K562 (cell line): ENCODE results near the gene DBP. TPM values are rescaled to one million over a fixed set of nuclear protein-coding genes. Genes with fewer than 3 reads are reported as not detected.

Experiments
- BCL6 ChIP-seq: fragments of 250-450 bp; sonication (Bioruptor Pico); IDR thresholded peaks from 2 replicates; pipeline ENCODE4 v1.4.0; 2020
- NR2C2 ChIP-seq, 2 experiments: fragments of 200-800 bp in 1 of 2; sonication (Bioruptor generic) in 1 of 2; sonication (generic) in 1 of 2; formaldehyde crosslinking in 1 of 2; IDR thresholded peaks; 2 replicates each; pipeline versions ENCODE4 v1.6.1 to v1.8.0; 2016 to 2022; ENCODE audit warnings: mild to moderate bottlenecking in 1 of 2, missing compliant biosample characterization in 1 of 2, missing genetic modification characterization in 1 of 2, missing genetic modification reagents in 1 of 2
- SNIP1 ChIP-seq: fragments of 450-650 bp; IDR thresholded peaks from 2 replicates; pipeline ENCODE4 v1.7.1; 2017; ENCODE audit warnings: low read depth, mild to moderate bottlenecking
- TRIM28 ChIP-seq: fragments of 450-650 bp; IDR thresholded peaks from 2 replicates; pipeline ENCODE4 v1.6.1; 2017
- polyA plus RNA-seq, 8 experiments: library from polyadenylated mRNA; depleted of rRNA in 4 of 8; stranded (reverse) in 5 of 8; unstranded in 3 of 8; fragments of >200 nt; fragmentation: Nextera tagmentation in 2 of 8; fragmentation: Illumina TruSeq in 1 of 8; extraction: Ambion mirVana in 2 of 8; extraction: Trizol in 1 of 8; gene quantifications; 2 replicates each; pipeline versions ENCODE4 v1.2.1 to v1.2.3, GENCODE V29; 2011 to 2014; ENCODE audit warnings: inconsistent platforms in 1 of 8, missing spikeins in 1 of 8
- total RNA-seq, 7 experiments: library from RNA; depleted of rRNA in 6 of 7; stranded (reverse); fragments of >200 nt in 6 of 7; fragmentation: Illumina TruSeq in 2 of 7; extraction: Trizol in 2 of 7; gene quantifications; 2 replicates each; pipeline versions ENCODE4 v1.2.1 to v1.2.3, GENCODE V29; 2011 to 2021; ENCODE audit warnings: low replicate concordance in 1 of 7
- TF ChIP-seq, protein P1 (sequence below): sonication (generic); formaldehyde crosslinking; IDR thresholded peaks from 2 replicates; pipeline ENCODE4 v1.8.1; 2023; ENCODE audit warnings: mild to moderate bottlenecking, missing genetic modification reagents
- TF ChIP-seq, protein P2 (sequence below): sonication (generic); formaldehyde crosslinking; IDR thresholded peaks from 2 replicates; pipeline ENCODE4 v1.8.0; 2022; ENCODE audit warnings: mild to moderate bottlenecking, low read depth, missing genetic modification reagents
- TF ChIP-seq, protein P3 (sequence below), 2 experiments: fragments of 450-650 bp; IDR thresholded peaks; 2 replicates each; pipeline ENCODE4 v1.6.1; 2016; ENCODE audit warnings: mild to moderate bottlenecking in 2 of 2, borderline replicate concordance in 1 of 2, low read depth in 1 of 2, moderate library complexity in 1 of 2
- TF ChIP-seq, protein P4 (sequence below): fragments of 150-350 bp; conservative IDR thresholded peaks from 2 replicates; pipeline ENCODE4 v1.6.1; 2014; ENCODE audit warnings: low read length

DBP gene
- total and polyA plus RNA-seq, 9 of the 15 experiments (the other 6 are each of a cell fraction or from before 2014, with no cell fraction given): 0.25 to 5.5 (median 1.8) TPM

DNA sequence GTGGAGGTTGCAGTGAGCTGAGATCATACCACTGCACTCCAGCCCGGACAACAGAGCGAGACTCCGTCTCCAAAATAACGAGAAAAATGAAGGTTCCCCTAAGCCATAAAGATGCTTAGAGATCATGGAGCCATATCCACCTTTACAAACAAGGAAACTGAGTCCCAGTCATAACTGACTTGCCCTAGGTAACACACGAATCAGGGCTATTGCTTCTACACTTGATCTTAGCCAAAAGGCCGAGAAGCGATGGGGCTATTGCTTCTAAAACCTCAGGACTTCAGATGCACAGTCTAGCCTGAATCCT is 3.2 kb downstream of the DBP start (continued):
- no peak for TF ChIP-seq NR2C2 (CRISPR knock-in tag; IDR thresholded peaks at IDR 0.05)
- TF ChIP-seq NR2C2 (tag; IDR thresholded peaks at IDR 0.05): 0 out of 2 replicates have a peak, but pooled peaks have one; percentile 5
- TF ChIP-seq BCL6 (CRISPR knock-in tag): no peak
- TF ChIP-seq, protein P1, sequence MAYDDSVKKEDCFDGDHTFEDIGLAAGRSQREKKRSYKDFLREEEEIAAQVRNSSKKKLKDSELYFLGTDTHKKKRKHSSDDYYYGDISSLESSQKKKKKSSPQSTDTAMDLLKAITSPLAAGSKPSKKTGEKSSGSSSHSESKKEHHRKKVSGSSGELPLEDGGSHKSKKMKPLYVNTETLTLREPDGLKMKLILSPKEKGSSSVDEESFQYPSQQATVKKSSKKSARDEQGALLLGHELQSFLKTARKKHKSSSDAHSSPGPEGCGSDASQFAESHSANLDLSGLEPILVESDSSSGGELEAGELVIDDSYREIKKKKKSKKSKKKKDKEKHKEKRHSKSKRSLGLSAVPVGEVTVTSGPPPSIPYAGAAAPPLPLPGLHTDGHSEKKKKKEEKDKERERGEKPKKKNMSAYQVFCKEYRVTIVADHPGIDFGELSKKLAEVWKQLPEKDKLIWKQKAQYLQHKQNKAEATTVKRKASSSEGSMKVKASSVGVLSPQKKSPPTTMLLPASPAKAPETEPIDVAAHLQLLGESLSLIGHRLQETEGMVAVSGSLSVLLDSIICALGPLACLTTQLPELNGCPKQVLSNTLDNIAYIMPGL (CRISPR knock-in tag): no peak
- TF ChIP-seq, protein P2, sequence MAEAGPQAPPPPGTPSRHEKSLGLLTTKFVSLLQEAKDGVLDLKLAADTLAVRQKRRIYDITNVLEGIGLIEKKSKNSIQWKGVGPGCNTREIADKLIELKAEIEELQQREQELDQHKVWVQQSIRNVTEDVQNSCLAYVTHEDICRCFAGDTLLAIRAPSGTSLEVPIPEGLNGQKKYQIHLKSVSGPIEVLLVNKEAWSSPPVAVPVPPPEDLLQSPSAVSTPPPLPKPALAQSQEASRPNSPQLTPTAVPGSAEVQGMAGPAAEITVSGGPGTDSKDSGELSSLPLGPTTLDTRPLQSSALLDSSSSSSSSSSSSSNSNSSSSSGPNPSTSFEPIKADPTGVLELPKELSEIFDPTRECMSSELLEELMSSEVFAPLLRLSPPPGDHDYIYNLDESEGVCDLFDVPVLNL (CRISPR knock-in tag): 0 out of 2 replicates have a peak, but pooled peaks have one; percentile 51
- TF ChIP-seq, protein P3, sequence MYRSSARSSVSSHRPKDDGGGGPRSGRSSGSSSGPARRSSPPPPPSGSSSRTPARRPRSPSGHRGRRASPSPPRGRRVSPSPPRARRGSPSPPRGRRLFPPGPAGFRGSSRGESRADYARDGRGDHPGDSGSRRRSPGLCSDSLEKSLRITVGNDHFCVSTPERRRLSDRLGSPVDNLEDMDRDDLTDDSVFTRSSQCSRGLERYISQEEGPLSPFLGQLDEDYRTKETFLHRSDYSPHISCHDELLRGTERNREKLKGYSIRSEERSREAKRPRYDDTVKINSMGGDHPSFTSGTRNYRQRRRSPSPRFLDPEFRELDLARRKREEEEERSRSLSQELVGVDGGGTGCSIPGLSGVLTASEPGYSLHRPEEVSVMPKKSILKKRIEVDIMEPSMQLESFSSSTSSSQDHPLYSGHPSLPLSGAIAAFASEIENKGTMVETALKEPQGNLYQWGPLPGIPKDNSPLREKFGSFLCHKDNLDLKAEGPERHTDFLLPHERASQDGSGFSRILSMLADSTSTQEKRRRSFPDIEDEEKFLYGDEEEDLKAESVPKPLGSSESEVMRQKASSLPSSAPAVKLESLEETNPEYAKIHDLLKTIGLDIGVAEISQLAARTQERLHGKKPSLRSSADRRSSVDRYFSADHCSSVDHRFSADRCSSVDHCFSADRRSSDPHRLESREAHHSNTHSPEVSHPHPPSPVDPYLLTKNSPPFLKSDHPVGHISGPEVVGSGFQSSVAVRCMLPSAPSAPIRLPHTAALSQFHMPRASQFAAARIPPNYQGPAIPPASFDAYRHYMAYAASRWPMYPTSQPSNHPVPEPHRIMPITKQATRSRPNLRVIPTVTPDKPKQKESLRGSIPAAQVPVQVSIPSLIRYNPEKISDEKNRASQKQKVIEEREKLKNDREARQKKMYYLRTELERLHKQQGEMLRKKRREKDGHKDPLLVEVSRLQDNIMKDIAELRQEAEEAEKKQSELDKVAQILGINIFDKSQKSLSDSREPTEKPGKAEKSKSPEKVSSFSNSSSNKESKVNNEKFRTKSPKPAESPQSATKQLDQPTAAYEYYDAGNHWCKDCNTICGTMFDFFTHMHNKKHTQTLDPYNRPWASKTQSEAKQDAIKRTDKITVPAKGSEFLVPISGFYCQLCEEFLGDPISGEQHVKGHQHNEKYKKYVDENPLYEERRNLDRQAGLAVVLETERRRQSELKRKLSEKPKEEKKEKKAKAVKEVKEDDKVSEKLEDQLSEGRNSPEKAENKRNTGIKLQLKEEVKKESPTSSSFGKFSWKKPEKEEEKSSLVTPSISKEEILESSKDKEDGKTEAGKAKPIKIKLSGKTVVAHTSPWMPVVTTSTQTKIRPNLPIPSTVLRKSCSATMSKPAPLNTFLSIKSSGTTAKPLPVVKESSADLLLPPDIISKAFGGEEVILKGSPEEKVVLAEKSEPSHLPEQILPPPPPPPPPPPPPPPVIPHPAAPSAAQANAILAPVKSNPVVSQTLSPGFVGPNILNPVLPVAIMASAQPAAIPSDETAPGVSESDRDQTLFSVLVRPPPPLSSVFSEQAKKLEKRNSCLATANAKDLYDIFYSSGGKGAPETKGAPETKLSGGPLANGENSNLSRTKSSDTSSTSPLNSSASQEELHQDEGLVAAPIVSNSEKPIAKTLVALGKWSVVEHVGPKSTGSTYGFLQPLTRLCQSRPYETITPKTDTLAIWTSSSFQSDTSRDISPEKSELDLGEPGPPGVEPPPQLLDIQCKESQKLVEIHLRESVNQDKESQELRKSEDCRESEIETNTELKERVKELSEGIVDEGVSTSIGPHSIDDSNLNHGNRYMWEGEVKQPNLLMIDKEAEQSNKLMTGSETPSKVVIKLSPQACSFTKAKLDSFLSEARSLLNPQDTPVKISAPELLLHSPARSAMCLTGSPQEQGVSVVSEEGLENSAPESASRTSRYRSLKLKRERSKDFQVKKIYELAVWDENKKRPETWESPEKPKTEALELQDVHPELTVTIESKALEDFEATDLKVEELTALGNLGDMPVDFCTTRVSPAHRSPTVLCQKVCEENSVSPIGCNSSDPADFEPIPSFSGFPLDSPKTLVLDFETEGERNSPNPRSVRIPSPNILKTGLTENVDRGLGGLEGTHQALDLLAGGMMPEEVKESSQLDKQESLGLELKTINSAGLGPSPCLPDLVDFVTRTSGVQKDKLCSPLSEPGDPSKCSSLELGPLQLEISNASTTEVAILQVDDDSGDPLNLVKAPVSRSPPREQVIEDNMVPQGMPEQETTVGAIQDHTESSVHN (IDR thresholded peaks at IDR 0.05; ENCODE audit: borderline replicate concordance in 1 of 2, low read depth in 1 of 2): no peak
- TF ChIP-seq, protein P4, sequence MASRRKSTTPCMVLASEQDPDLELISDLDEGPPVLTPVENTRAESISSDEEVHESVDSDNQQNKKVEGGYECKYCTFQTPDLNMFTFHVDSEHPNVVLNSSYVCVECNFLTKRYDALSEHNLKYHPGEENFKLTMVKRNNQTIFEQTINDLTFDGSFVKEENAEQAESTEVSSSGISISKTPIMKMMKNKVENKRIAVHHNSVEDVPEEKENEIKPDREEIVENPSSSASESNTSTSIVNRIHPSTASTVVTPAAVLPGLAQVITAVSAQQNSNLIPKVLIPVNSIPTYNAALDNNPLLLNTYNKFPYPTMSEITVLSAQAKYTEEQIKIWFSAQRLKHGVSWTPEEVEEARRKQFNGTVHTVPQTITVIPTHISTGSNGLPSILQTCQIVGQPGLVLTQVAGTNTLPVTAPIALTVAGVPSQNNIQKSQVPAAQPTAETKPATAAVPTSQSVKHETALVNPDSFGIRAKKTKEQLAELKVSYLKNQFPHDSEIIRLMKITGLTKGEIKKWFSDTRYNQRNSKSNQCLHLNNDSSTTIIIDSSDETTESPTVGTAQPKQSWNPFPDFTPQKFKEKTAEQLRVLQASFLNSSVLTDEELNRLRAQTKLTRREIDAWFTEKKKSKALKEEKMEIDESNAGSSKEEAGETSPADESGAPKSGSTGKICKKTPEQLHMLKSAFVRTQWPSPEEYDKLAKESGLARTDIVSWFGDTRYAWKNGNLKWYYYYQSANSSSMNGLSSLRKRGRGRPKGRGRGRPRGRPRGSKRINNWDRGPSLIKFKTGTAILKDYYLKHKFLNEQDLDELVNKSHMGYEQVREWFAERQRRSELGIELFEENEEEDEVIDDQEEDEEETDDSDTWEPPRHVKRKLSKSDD: no peak
- no peak for TF ChIP-seq SNIP1
- TF ChIP-seq TRIM28: no peak
